Activated CD8-positive, alpha-beta memory T cell treated with anti-CD3 and anti-CD28 coated beads, Interleukin-2, amount 10 ng/mL, durations not matched to agents 7 days and 5 days (primary cell): ENCODE results near the gene SIM2. TPM values are rescaled to one million over a fixed set of nuclear protein-coding genes. Genes with fewer than 3 reads are reported as not detected.

Source experiments
- ATAC-seq: fragments of 150-1000 bp; cut with Tn5 transposase; one replicate; pipeline ENCODE4 v1.10.0; 2021; ENCODE audit warnings: moderate library complexity
- CTCF ChIA-PET: fragments of 350-600 bp; sonication (Branson Sonifier 250); formaldehyde crosslinking; loops from one replicate; lab custom pipeline; 2021; ENCODE audit warnings: antibody characterized with exemption; lab: Charles Lee
- DNase-seq: peaks from one replicate; pipeline ENCODE4 v3.0.0-alpha.2; 2020
- H3K27ac Mint-ChIP-seq: one replicate; pipeline ENCODE4 v1.8.0; 2021; ENCODE audit warnings: mild to moderate bottlenecking, mixed read lengths
- H3K27me3 Mint-ChIP-seq: one replicate; pipeline ENCODE4 v1.8.0; 2021; ENCODE audit warnings: mixed read lengths
- H3K36me3 Mint-ChIP-seq: one replicate; pipeline ENCODE4 v1.8.0; 2021; ENCODE audit warnings: mild to moderate bottlenecking, mixed read lengths
- H3K4me1 Mint-ChIP-seq: one replicate; pipeline ENCODE4 v1.8.0; 2021; ENCODE audit warnings: mixed read lengths
- H3K4me3 Mint-ChIP-seq: one replicate; pipeline ENCODE4 v1.8.0; 2021; ENCODE audit warnings: mild to moderate bottlenecking, moderate library complexity, mixed read lengths
- H3K9me3 Mint-ChIP-seq: one replicate; pipeline ENCODE4 v1.8.0; 2022; ENCODE audit warnings: low read depth, mixed read lengths
- total RNA-seq, 2 experiments: library from RNA; stranded (reverse); gene quantifications; one replicate each; pipeline ENCODE4 v1.2.3, GENCODE V29; 2021

Gene SIM2
- total RNA-seq, 2 experiments from 2014 or later, result 0.09 TPM; not detected in 1

- no peaks in the 10 kb centered on the region for H3K9me3 Mint-ChIP-seq
- CTCF ChIA-PET, result interaction anchor here (1.2 kb wide), 1 partner anchor 104 kb away, joined by 3 read pairs; no protein-coding TSS in a partner anchor
- H3K27me3 Mint-ChIP-seq, result peaks cover 10% of the 10 kb centered on the region
- H3K4me3 Mint-ChIP-seq, result no peak overlapping the region
- no peaks in the 10 kb centered on the region for H3K36me3 Mint-ChIP-seq
- H3K27ac Mint-ChIP-seq, result no peak overlapping the region
- H3K4me1 Mint-ChIP-seq, result no peaks in the 10 kb centered on the region
- ATAC-seq, result no peak
- no peak for DNase-seq
Measured at GRCh38 chr21:36734367-36735200, 35.7 kb downstream of the SIM2 start.

GRCh38 chr21:36735201-36735515 lies 36.2 kb downstream of the SIM2 start:
- no peaks in the 10 kb centered on the region for H3K9me3 Mint-ChIP-seq
- H3K27me3 Mint-ChIP-seq, result peaks cover 14% of the 10 kb centered on the region
- H3K36me3 Mint-ChIP-seq, result no peaks in the 10 kb centered on the region
- no peak for DNase-seq
- H3K4me3 Mint-ChIP-seq, result no peak overlapping the region
- H3K4me1 Mint-ChIP-seq, result no peaks in the 10 kb centered on the region
- no peak overlapping the region for H3K27ac Mint-ChIP-seq
- CTCF ChIA-PET, result interaction anchor here (1.2 kb wide), 1 partner anchor 104 kb away, joined by 3 read pairs; no protein-coding TSS in a partner anchor
- no peak for ATAC-seq

- ATAC-seq (no peak), DNase-seq (no peak)
- CTCF ChIA-PET, result no interaction called here
Measured at GRCh38 chr21:36735724-36736320, 36.9 kb downstream of the SIM2 start.

GRCh38 chr21:36738489-36739126 lies 39.7 kb downstream of the SIM2 start:
- no peak for ATAC-seq
- CTCF ChIA-PET, result no interaction called here
- Mint-ChIP-seq H3K4me3 (no peak overlapping the region), H3K27ac (no peak overlapping the region), H3K27me3 (peaks cover 24% of the 10 kb centered on the region), H3K4me1 (no peaks in the 10 kb centered on the region), H3K9me3 (no peaks in the 10 kb centered on the region), H3K36me3 (no peaks in the 10 kb centered on the region)
- DNase-seq, result no peak

More at GRCh38 chr21:36735724-36736320, 36.9 kb downstream of the SIM2 start:
- Mint-ChIP-seq H3K4me3 (no peak overlapping the region), H3K9me3 (no peaks in the 10 kb centered on the region), H3K27ac (no peak overlapping the region), H3K4me1 (no peaks in the 10 kb centered on the region), H3K36me3 (no peaks in the 10 kb centered on the region), H3K27me3 (peaks cover 17% of the 10 kb centered on the region)

GRCh38 chr21:36741506-36741905 lies 42.6 kb downstream of the SIM2 start:
- H3K9me3 Mint-ChIP-seq, result no peaks in the 10 kb centered on the region
- CTCF ChIA-PET, result no interaction called here
- peaks cover 44% of the 10 kb centered on the region for H3K27me3 Mint-ChIP-seq
- ATAC-seq (no peak), DNase-seq (no peak)
- no peak overlapping the region for H3K4me3 Mint-ChIP-seq
- no peaks in the 10 kb centered on the region for H3K36me3 Mint-ChIP-seq
- H3K27ac Mint-ChIP-seq, result no peak overlapping the region
- H3K4me1 Mint-ChIP-seq, result no peaks in the 10 kb centered on the region

- Mint-ChIP-seq H3K9me3 (no peaks in the 10 kb centered on the region), H3K27ac (no peak overlapping the region), H3K4me3 (no peak overlapping the region), H3K4me1 (peaks cover 6% of the 10 kb centered on the region), H3K27me3 (peaks cover 52% of the 10 kb centered on the region), H3K36me3 (no peaks in the 10 kb centered on the region)
- CTCF ChIA-PET, result no interaction called here
- ATAC-seq (no peak), DNase-seq (no peak)
Measured at GRCh38 chr21:36743008-36743407, 44.1 kb downstream of the SIM2 start.

- Mint-ChIP-seq H3K27me3 (peaks cover 56% of the 10 kb centered on the region), H3K27ac (no peak overlapping the region), H3K9me3 (no peaks in the 10 kb centered on the region), H3K4me3 (no peak overlapping the region), H3K4me1 (peaks cover 9% of the 10 kb centered on the region), H3K36me3 (no peaks in the 10 kb centered on the region)
- ATAC-seq (no peak), DNase-seq (no peak)
- CTCF ChIA-PET, result interaction anchor here (1.2 kb wide), 1 partner anchor 12 kb away, joined by 3 read pairs; no protein-coding TSS in a partner anchor
Measured at GRCh38 chr21:36743446-36743845, 44.5 kb downstream of the SIM2 start.

- Mint-ChIP-seq H3K4me3 (no peak overlapping the region), H3K36me3 (no peaks in the 10 kb centered on the region), H3K4me1 (peaks cover 9% of the 10 kb centered on the region), H3K27ac (no peak overlapping the region), H3K27me3 (peaks cover 56% of the 10 kb centered on the region), H3K9me3 (no peaks in the 10 kb centered on the region)
- CTCF ChIA-PET, result interaction anchor here (1.2 kb wide), 1 partner anchor 11 kb away, joined by 3 read pairs; no protein-coding TSS in a partner anchor
- ATAC-seq (no peak), DNase-seq (no peak)
Measured at GRCh38 chr21:36744190-36744559, 45.3 kb downstream of the SIM2 start.

GRCh38 chr21:36744560-36745231 lies 45.8 kb downstream of the SIM2 start:
- CTCF ChIA-PET, result interaction anchor here (1.2 kb wide), 1 partner anchor 10 kb away, joined by 3 read pairs; no protein-coding TSS in a partner anchor
- DNase-seq (no peak), ATAC-seq (no peak)
- Mint-ChIP-seq H3K4me1 (peaks cover 9% of the 10 kb centered on the region), H3K4me3 (no peak overlapping the region), H3K36me3 (no peaks in the 10 kb centered on the region), H3K27ac (no peak overlapping the region), H3K27me3 (peaks cover 57% of the 10 kb centered on the region), H3K9me3 (no peaks in the 10 kb centered on the region)

GRCh38 chr21:36745459-36745858 lies 46.5 kb downstream of the SIM2 start:
- peaks cover 55% of the 10 kb centered on the region for H3K27me3 Mint-ChIP-seq
- CTCF ChIA-PET, result no interaction called here

GRCh38 chr21:36747041-36747814 lies 48.3 kb downstream of the SIM2 start:
- DNase-seq, result no peak
- H3K4me3 Mint-ChIP-seq, result peak overlapping the region; percentile 40
- peaks cover 55% of the 10 kb centered on the region for H3K27me3 Mint-ChIP-seq
- H3K4me1 Mint-ChIP-seq, result peaks cover 9% of the 10 kb centered on the region
- no peaks in the 10 kb centered on the region for H3K36me3 Mint-ChIP-seq
- peak overlapping the region; percentile 12 for H3K27ac Mint-ChIP-seq
- no peaks in the 10 kb centered on the region for H3K9me3 Mint-ChIP-seq
- CTCF ChIA-PET, result interaction anchor here (0.7 to 1.0 kb wide), 2 partner anchors 10 to 12 kb away, joined by 3 read pairs; no protein-coding TSS in a partner anchor
- ATAC-seq, result no peak

More at GRCh38 chr21:36745459-36745858, 46.5 kb downstream of the SIM2 start:
- Mint-ChIP-seq H3K27ac (no peak overlapping the region), H3K4me1 (peaks cover 9% of the 10 kb centered on the region), H3K9me3 (no peaks in the 10 kb centered on the region), H3K4me3 (no peak overlapping the region), H3K36me3 (no peaks in the 10 kb centered on the region)
- no peak for DNase-seq
- ATAC-seq, result no peak

GRCh38 chr21:36747815-36748383 lies 49.0 kb downstream of the SIM2 start:
- Mint-ChIP-seq H3K36me3 (no peaks in the 10 kb centered on the region), H3K4me3 (peak overlapping the region; percentile 53), H3K4me1 (peaks cover 9% of the 10 kb centered on the region), H3K9me3 (no peaks in the 10 kb centered on the region), H3K27me3 (peaks cover 55% of the 10 kb centered on the region), H3K27ac (no peak overlapping the region)
- DNase-seq, result peak; percentile 42
- peak; percentile 82 for ATAC-seq
- CTCF ChIA-PET, result interaction anchor here (1.0 kb wide), 1 partner anchor 11 kb away, joined by 3 read pairs; no protein-coding TSS in a partner anchor
